H9 (cell line): Measurements from ENCODE around the gene COL4A2. TPM values are rescaled to one million over a fixed set of nuclear protein-coding genes. Genes with fewer than 3 reads are reported as not detected.
A peak's percentile ranks its signal among the peaks of the same experiment; 100 is the strongest.

Experiments
- DNase-seq: peaks from one replicate; pipeline ENCODE4 v3.0.0-alpha.2; 2017
- H2AFZ ChIP-seq: one replicate; pipeline ENCODE4 v1.6.1; 2013; ENCODE audit warnings: mild to moderate bottlenecking, low read length, control low read depth, moderate library complexity
- H2AK5ac ChIP-seq: 2 replicates; pipeline ENCODE4 v1.6.1; 2013; ENCODE audit warnings: low read length, control low read depth, mixed read lengths; ENCODE audit not compliant: insufficient read length
- H2BK120ac ChIP-seq: one replicate; pipeline ENCODE4 v1.6.1; 2013; ENCODE audit warnings: low read depth, mild to moderate bottlenecking, low read length, control low read depth, inconsistent platforms; ENCODE audit not compliant: poor library complexity, severe bottlenecking
- H2BK12ac ChIP-seq: 2 replicates; pipeline ENCODE4 v1.6.1; 2013; ENCODE audit warnings: low read length, control low read depth, mixed read lengths, low read depth; ENCODE audit not compliant: insufficient read length
- H2BK15ac ChIP-seq: 2 replicates; pipeline ENCODE4 v1.6.1; 2013; ENCODE audit warnings: low read depth, low read length, control low read depth
- H2BK20ac ChIP-seq: one replicate; pipeline ENCODE4 v1.6.1; 2013; ENCODE audit warnings: low read depth, mild to moderate bottlenecking, low read length, control low read depth, inconsistent platforms; ENCODE audit not compliant: poor library complexity, severe bottlenecking
- H2BK5ac ChIP-seq: 2 replicates; pipeline ENCODE4 v1.6.1; 2013; ENCODE audit warnings: low read length, control low read depth, mixed read lengths; ENCODE audit not compliant: insufficient read length
- H3K14ac ChIP-seq: 2 replicates; pipeline ENCODE4 v1.6.1; 2013; ENCODE audit warnings: low read length, control low read depth; ENCODE audit not compliant: insufficient read depth
- H3K18ac ChIP-seq: 2 replicates; pipeline ENCODE4 v1.6.1; 2013; ENCODE audit warnings: low read depth, mild to moderate bottlenecking, mixed read lengths, low read length, control low read depth; ENCODE audit not compliant: insufficient read length
- H3K23ac ChIP-seq: 2 replicates; pipeline ENCODE4 v1.6.1; 2013; ENCODE audit warnings: low read length, control low read depth, mixed read lengths, low read depth; ENCODE audit not compliant: insufficient read length
- H3K23me2 ChIP-seq: 2 replicates; pipeline ENCODE4 v1.6.1; 2013; ENCODE audit warnings: low read depth, mild to moderate bottlenecking, mixed read lengths, low read length, control low read depth; ENCODE audit not compliant: insufficient read length, poor library complexity, severe bottlenecking
- H3K27ac ChIP-seq: 2 replicates; pipeline ENCODE4 v1.5.1; 2013; ENCODE audit warnings: low read length, control low read depth, mixed read lengths, low read depth; ENCODE audit not compliant: insufficient read length
- H3K27me3 ChIP-seq: 2 replicates; pipeline ENCODE4 v1.6.1; 2013; ENCODE audit warnings: low read length, control low read depth, inconsistent platforms; ENCODE audit not compliant: insufficient read depth
- H3K4ac ChIP-seq: 2 replicates; pipeline ENCODE4 v1.6.1; 2013; ENCODE audit warnings: low read depth, mild to moderate bottlenecking, control low read depth, inconsistent platforms, low read length, moderate library complexity
- H3K4me1 ChIP-seq: 2 replicates; pipeline ENCODE4 v1.6.1; 2013; ENCODE audit warnings: low read length, control low read depth, inconsistent platforms; ENCODE audit not compliant: insufficient read depth
- H3K4me2 ChIP-seq: 2 replicates; pipeline ENCODE4 v1.6.1; 2013; ENCODE audit warnings: low read length, control low read depth, mixed read lengths; ENCODE audit not compliant: insufficient read length, insufficient read depth
- H3K56ac ChIP-seq: 2 replicates; pipeline ENCODE4 v1.6.1; 2013; ENCODE audit warnings: low read depth, mild to moderate bottlenecking, mixed read lengths, low read length, control low read depth; ENCODE audit not compliant: insufficient read length
- H3K79me1 ChIP-seq: 2 replicates; pipeline ENCODE4 v1.6.1; 2013; ENCODE audit warnings: low read depth, mild to moderate bottlenecking, moderate library complexity, low read length, control low read depth, inconsistent platforms; ENCODE audit not compliant: insufficient read depth, poor library complexity, severe bottlenecking
- H3K79me2 ChIP-seq: 2 replicates; pipeline ENCODE4 v1.6.1; 2013; ENCODE audit warnings: low read length, control low read depth, inconsistent platforms; ENCODE audit not compliant: insufficient read depth
- H3K9ac ChIP-seq: 2 replicates; pipeline ENCODE4 v1.6.1; 2013; ENCODE audit warnings: low read length, control low read depth, mixed read lengths; ENCODE audit not compliant: insufficient read length; ENCODE audit errors: extremely low read depth
- H3K9me3 ChIP-seq: one replicate; pipeline ENCODE4 v1.6.1; 2013; ENCODE audit warnings: low read depth, low read length, inconsistent platforms; ENCODE audit not compliant: control insufficient read depth
- H3T11ph ChIP-seq: one replicate; pipeline ENCODE4 v1.6.1; 2013; ENCODE audit warnings: mild to moderate bottlenecking, low read length, control low read depth, inconsistent platforms
- H4K20me1 ChIP-seq: one replicate; pipeline ENCODE4 v1.6.1; 2013; ENCODE audit not compliant: control insufficient read depth, insufficient read length, insufficient read depth
- H4K5ac ChIP-seq: 2 replicates; pipeline ENCODE4 v1.6.1; 2013; ENCODE audit warnings: low read depth, mild to moderate bottlenecking, mixed read lengths, low read length, control low read depth; ENCODE audit not compliant: insufficient read length
- H4K8ac ChIP-seq: replicated peaks from 2 replicates; pipeline ENCODE4 v1.6.1; 2013; ENCODE audit warnings: low read length, control low read depth, mixed read lengths, low read depth; ENCODE audit not compliant: insufficient read length
- H4K91ac ChIP-seq: 2 replicates; pipeline ENCODE4 v1.6.1; 2013; ENCODE audit warnings: low read depth, mild to moderate bottlenecking, moderate library complexity, mixed read lengths, low read length, control low read depth; ENCODE audit not compliant: insufficient read length
- H3K27ac Mint-ChIP-seq, 3 experiments: 2 replicates in 2 of 3; 3 replicates in 1 of 3; pipeline ENCODE4 v1.8.0; 2020 to 2021; ENCODE audit warnings: mixed read lengths in 3 of 3, mild to moderate bottlenecking in 1 of 3, moderate library complexity in 1 of 3
- H3K27me3 Mint-ChIP-seq: 2 replicates; pipeline ENCODE4 v1.8.0; 2021; ENCODE audit warnings: low read depth, mild to moderate bottlenecking, moderate library complexity, mixed read lengths
- H3K36me3 Mint-ChIP-seq, 3 experiments: 2 replicates in 2 of 3; 3 replicates in 1 of 3; pipeline ENCODE4 v1.8.0; 2020 to 2021; ENCODE audit warnings: low read depth in 3 of 3, mixed read lengths in 3 of 3; ENCODE audit not compliant: insufficient read depth in 1 of 3
- H3K4me1 Mint-ChIP-seq, 2 experiments: 2 replicates each; pipeline ENCODE4 v1.8.0; 2020; ENCODE audit warnings: mixed read lengths in 2 of 2
- H3K4me3 Mint-ChIP-seq, 2 experiments: 2 replicates in 1 of 2; 3 replicates in 1 of 2; pipeline ENCODE4 v1.8.0; 2020 to 2021; ENCODE audit warnings: mild to moderate bottlenecking in 2 of 2, mixed read lengths in 2 of 2, moderate library complexity in 1 of 2
- H3K9me3 Mint-ChIP-seq, 2 experiments: 2 replicates in 1 of 2; 3 replicates in 1 of 2; pipeline ENCODE4 v1.8.0; 2020; ENCODE audit warnings: mild to moderate bottlenecking in 2 of 2, mixed read lengths in 2 of 2, moderate library complexity in 1 of 2
- WGBS: extraction: QIAGEN DNeasy Blood & Tissue Kit; methylation state at CpG from one replicate; pipeline ENCODE4 v1.1.7; 2013; ENCODE audit warnings: missing lambda C conversion rate, low lambda C conversion rate, mixed read lengths; ENCODE audit not compliant: insufficient read length; ENCODE audit errors: extremely low coverage; 5-methylcytosine and 5-hydroxymethylcytosine counted together
- total RNA-seq: library from RNA; stranded (reverse); gene quantifications from 2 replicates; pipeline ENCODE4 v1.2.1, GENCODE V29; 2021
- TF ChIP-seq, protein P1 (sequence below): fragments of 200-600 bp; sonication (generic); conservative IDR thresholded peaks from 3 replicates; pipeline ENCODE4 v1.8.0; 2021; ENCODE audit warnings: antibody characterized with exemption, mild to moderate bottlenecking

COL4A2 gene
- total RNA-seq, 1 experiment from 2014 or later = 76.5 TPM

DNA sequence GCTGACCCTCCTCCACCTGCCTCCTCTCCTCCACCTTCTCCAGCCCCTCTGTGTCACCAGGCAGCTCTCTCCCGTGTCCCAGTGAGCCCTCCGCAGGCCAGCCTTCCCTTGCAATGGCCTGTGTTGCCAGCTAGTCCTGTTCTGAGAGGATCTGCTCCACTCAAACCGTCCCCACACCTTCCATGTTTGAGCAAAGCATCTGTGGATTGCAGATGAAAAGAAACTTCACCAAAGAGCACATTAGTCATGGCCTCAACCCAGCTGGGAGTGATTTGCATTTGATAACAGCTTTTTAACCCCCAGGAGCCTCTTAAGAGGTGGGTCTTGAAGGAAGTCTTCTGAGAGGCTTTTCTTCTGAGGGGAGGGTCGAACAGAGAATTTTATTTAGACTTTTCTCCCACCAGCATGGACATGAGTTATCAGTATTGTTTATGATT is 72.8 kb downstream of the COL4A2 start:
- Histone ChIP-seq H2AFZ (no peak overlapping the region), H3K79me2 (no peaks in the 10 kb centered on the region), H2BK120ac (no peak overlapping the region), H2BK20ac (no peak overlapping the region), H4K8ac (no peak overlapping the region), H3K9ac (no peak overlapping the region), H3K79me1 (no peaks in the 10 kb centered on the region), H3K27me3 (no peaks in the 10 kb centered on the region), H3K4me2 (no peak overlapping the region), H2BK5ac (no peak overlapping the region), H3K4me1 (peaks cover 2% of the 10 kb centered on the region; the same call in 1 of the 2 replicates), H3K18ac (no peak overlapping the region), H4K5ac (no peak overlapping the region), H3K9me3 (no peaks in the 10 kb centered on the region), H3T11ph (no peak overlapping the region), H2AK5ac (no peak overlapping the region), H3K23me2 (no peaks in the 10 kb centered on the region), H3K4ac (no peak overlapping the region), H3K14ac (no peak overlapping the region), H2BK12ac (no peak overlapping the region), H4K20me1 (no peaks in the 10 kb centered on the region), H3K23ac (no peak overlapping the region), H3K56ac (no peak overlapping the region), H3K27ac (no peak overlapping the region), H2BK15ac (no peak overlapping the region), H4K91ac (no peak overlapping the region)
- Mint-ChIP-seq H3K9me3 (peaks cover 5 to 6% of the 10 kb centered on the region in 2 experiments), H3K27ac (peak overlapping the region; percentile 68 to 94 (median 91)), H3K4me1 (peaks cover 24 to 27% of the 10 kb centered on the region in 2 experiments), H3K36me3 (peaks cover 5 to 14% (median 5%) of the 10 kb centered on the region in 3 experiments), H3K27me3 (peaks cover 28% of the 10 kb centered on the region), H3K4me3 (peak overlapping the region; percentile 33 to 77; a peak in 4 of 5 replicates)
- whole genome bisulfite sequencing = no CpG with 5 or more reads among the region's 4 CpGs
- DNase-seq = peak; percentile 58
- TF ChIP-seq, protein P1, sequence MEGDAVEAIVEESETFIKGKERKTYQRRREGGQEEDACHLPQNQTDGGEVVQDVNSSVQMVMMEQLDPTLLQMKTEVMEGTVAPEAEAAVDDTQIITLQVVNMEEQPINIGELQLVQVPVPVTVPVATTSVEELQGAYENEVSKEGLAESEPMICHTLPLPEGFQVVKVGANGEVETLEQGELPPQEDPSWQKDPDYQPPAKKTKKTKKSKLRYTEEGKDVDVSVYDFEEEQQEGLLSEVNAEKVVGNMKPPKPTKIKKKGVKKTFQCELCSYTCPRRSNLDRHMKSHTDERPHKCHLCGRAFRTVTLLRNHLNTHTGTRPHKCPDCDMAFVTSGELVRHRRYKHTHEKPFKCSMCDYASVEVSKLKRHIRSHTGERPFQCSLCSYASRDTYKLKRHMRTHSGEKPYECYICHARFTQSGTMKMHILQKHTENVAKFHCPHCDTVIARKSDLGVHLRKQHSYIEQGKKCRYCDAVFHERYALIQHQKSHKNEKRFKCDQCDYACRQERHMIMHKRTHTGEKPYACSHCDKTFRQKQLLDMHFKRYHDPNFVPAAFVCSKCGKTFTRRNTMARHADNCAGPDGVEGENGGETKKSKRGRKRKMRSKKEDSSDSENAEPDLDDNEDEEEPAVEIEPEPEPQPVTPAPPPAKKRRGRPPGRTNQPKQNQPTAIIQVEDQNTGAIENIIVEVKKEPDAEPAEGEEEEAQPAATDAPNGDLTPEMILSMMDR = no peak
